ENCODE measurements around the gene TAC3.

Gene TAC3

DNA sequence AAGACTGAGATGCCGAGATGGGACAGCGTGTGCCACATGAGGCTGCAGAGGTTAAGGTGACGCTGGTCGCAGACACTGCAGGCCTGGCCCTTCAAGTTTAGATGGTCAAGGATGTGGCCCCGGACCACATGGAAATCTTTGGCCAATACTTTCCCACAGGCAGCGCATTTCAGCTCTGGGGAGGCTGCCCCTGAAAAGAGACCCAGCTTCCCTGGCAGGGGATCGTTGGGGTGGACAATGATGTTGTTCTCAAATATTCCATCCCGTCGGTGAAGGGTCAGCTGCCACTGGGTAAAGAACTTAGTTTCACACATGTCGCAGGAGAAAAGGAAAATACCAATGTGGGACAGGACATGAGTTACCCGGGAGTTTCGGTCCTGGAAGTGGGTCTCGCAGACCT lies 12.9 kb downstream of the TAC3 start:
- no peak for TF ChIP-seq YY1 (IDR thresholded peaks at IDR 0.05; ENCODE audit: insufficient read depth, insufficient read length)
- TF ChIP-seq SUZ12 (IDR thresholded peaks at IDR 0.05; ENCODE audit: extremely low read depth, insufficient read depth, insufficient read length) = no peak
- no peak for TF ChIP-seq ZNF274 (IDR thresholded peaks at IDR 0.05; ENCODE audit: low read depth, low read length)
- H3K27me3 ChIP-seq (ENCODE audit: insufficient read depth, insufficient read length) = no peaks in the 10 kb centered on the region
- H3K9me3 ChIP-seq (ENCODE audit: insufficient read depth, low read length) = peaks cover 5% of the 10 kb centered on the region; the same call in 1 of the 2 replicates
- no peaks in the 10 kb centered on the region for H3K4me1 ChIP-seq (ENCODE audit: insufficient read depth, insufficient read length)
- H3K36me3 ChIP-seq (ENCODE audit: insufficient read depth, insufficient read length, low read length) = peaks cover 63% of the 10 kb centered on the region
- no peak overlapping the region for H3K9ac ChIP-seq (ENCODE audit: insufficient read length, low read depth)
- DNase-seq (ENCODE audit: low read depth, low spot score) = no peak
- no peak overlapping the region for H3K4me3 ChIP-seq (ENCODE audit: insufficient read length, low read depth)

DNA sequence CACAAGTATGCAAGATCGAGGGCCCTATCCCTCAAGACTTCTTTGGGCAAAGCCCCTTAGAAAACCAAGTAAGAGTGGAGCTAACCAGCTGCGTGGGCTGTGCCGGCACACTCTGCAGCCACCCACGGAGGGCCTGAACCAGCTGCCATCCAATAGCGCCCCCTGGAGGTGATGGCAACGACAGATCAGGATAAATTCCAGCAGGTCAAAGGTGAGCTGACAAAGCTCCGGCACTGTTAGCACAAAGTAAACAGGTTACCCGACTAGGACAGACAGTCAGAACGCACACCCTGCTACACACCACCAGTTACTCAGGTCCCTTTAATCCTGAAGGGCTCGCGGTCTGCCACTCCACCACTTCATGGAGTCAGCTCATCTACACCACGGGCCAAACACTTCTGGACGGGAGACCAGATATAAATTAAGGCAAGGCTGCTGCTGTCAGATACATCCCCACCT lies 14.9 kb downstream of the TAC3 start:
- no peak overlapping the region for H3K9ac ChIP-seq (ENCODE audit: insufficient read length, low read depth)
- no peaks in the 10 kb centered on the region for H3K9me3 ChIP-seq (ENCODE audit: insufficient read depth, low read length)
- peak; percentile 63 for DNase-seq (ENCODE audit: low read depth, low spot score)
- no peaks in the 10 kb centered on the region for H3K4me1 ChIP-seq (ENCODE audit: insufficient read depth, insufficient read length)
- peaks cover 73% of the 10 kb centered on the region for H3K36me3 ChIP-seq (ENCODE audit: insufficient read depth, insufficient read length, low read length)
- no peaks in the 10 kb centered on the region for H3K27me3 ChIP-seq (ENCODE audit: insufficient read depth, insufficient read length)
- TF ChIP-seq YY1 (IDR thresholded peaks at IDR 0.05; ENCODE audit: insufficient read depth, insufficient read length) (no peak), ZNF274 (IDR thresholded peaks at IDR 0.05; ENCODE audit: low read depth, low read length) (no peak), SUZ12 (IDR thresholded peaks at IDR 0.05; ENCODE audit: extremely low read depth, insufficient read depth, insufficient read length) (no peak)
- H3K4me3 ChIP-seq (ENCODE audit: insufficient read length, low read depth) = no peak overlapping the region

DNA sequence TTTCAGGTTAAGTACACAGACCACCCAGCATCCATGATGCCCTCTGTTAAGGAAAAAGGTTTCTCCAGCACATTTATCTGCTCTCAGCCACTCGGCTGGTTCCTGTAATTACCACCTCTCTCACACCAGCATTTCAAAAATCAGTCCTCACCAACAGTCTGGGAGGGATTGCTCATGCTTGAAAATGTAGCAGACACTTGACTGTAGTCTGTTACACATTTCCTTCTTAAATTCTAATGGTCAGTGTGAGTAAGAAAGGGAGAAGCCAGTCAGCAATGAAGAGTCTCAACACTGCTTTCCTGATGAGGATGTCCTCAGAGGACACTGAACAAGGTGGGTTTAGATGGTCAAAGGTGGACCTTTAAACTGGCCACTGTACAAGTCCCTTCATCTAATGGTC lies 15.9 kb downstream of the TAC3 start:
- DNase-seq (ENCODE audit: low read depth, low spot score) = no peak
- Histone ChIP-seq H3K27me3 (ENCODE audit: insufficient read depth, insufficient read length) (no peaks in the 10 kb centered on the region), H3K9me3 (ENCODE audit: insufficient read depth, low read length) (no peaks in the 10 kb centered on the region), H3K9ac (ENCODE audit: insufficient read length, low read depth) (no peak overlapping the region), H3K4me3 (ENCODE audit: insufficient read length, low read depth) (no peak overlapping the region), H3K36me3 (ENCODE audit: insufficient read depth, insufficient read length, low read length) (peaks cover 76% of the 10 kb centered on the region), H3K4me1 (ENCODE audit: insufficient read depth, insufficient read length) (no peaks in the 10 kb centered on the region)
- no peak for TF ChIP-seq YY1 (IDR thresholded peaks at IDR 0.05; ENCODE audit: insufficient read depth, insufficient read length)
- TF ChIP-seq ZNF274 (IDR thresholded peaks at IDR 0.05; ENCODE audit: low read depth, low read length) = no peak
- TF ChIP-seq SUZ12 (IDR thresholded peaks at IDR 0.05; ENCODE audit: extremely low read depth, insufficient read depth, insufficient read length) = no peak

DNA sequence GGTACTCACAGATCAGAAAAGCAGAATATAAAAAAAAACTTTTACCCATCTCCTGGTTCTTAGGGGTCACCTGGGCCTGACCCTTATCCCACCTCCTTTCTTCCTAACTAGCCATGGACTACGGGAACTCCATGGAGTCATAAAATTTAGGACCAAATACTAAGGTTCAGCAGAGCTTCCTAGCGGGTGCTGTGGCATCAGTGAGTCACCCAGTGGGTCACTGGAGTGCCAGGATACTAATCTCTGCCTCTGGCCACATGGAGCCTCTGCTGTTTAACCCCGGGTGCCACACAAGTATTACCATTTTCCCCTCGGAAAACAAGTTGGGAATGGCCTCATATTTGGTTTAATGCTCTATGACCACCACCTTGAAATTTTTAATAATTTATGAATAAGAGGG lies 16.9 kb downstream of the TAC3 start:
- H3K27me3 ChIP-seq (ENCODE audit: insufficient read depth, insufficient read length) = no peaks in the 10 kb centered on the region
- H3K36me3 ChIP-seq (ENCODE audit: insufficient read depth, insufficient read length, low read length) = peaks cover 75% of the 10 kb centered on the region
- no peaks in the 10 kb centered on the region for H3K4me1 ChIP-seq (ENCODE audit: insufficient read depth, insufficient read length)
- DNase-seq (ENCODE audit: low read depth, low spot score) = no peak
- H3K9ac ChIP-seq (ENCODE audit: insufficient read length, low read depth) = no peak overlapping the region
- no peak for TF ChIP-seq SUZ12 (IDR thresholded peaks at IDR 0.05; ENCODE audit: extremely low read depth, insufficient read depth, insufficient read length)
- no peak for TF ChIP-seq YY1 (IDR thresholded peaks at IDR 0.05; ENCODE audit: insufficient read depth, insufficient read length)
- no peak for TF ChIP-seq ZNF274 (IDR thresholded peaks at IDR 0.05; ENCODE audit: low read depth, low read length)
- no peaks in the 10 kb centered on the region for H3K9me3 ChIP-seq (ENCODE audit: insufficient read depth, low read length)
- H3K4me3 ChIP-seq (ENCODE audit: insufficient read length, low read depth) = no peak overlapping the region

DNA sequence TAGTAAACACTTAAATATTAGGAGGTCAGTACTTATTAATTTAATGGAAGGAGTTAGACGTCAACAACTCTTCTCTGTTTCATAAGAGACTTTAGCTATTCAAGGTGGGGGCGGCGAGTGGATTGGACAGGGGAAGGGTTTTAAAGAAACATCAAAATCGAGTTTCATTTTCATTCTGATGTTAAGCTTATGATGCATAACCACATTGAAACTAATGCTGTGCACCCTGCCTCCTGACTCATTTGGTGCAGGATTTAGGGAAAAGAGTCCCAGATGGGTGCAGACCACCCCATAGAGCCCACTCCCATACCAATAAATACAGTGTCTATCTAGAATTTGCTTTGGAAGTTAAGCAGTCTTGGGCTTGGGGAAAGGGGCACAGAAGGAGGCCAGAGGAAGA lies 17.3 kb downstream of the TAC3 start:
- no peak for DNase-seq (ENCODE audit: low read depth, low spot score)
- TF ChIP-seq SUZ12 (IDR thresholded peaks at IDR 0.05; ENCODE audit: extremely low read depth, insufficient read depth, insufficient read length) (no peak), ZNF274 (IDR thresholded peaks at IDR 0.05; ENCODE audit: low read depth, low read length) (no peak), YY1 (IDR thresholded peaks at IDR 0.05; ENCODE audit: insufficient read depth, insufficient read length) (no peak)
- Histone ChIP-seq H3K4me3 (ENCODE audit: insufficient read length, low read depth) (no peak overlapping the region), H3K9ac (ENCODE audit: insufficient read length, low read depth) (no peak overlapping the region), H3K4me1 (ENCODE audit: insufficient read depth, insufficient read length) (no peaks in the 10 kb centered on the region), H3K36me3 (ENCODE audit: insufficient read depth, insufficient read length, low read length) (peaks cover 70% of the 10 kb centered on the region), H3K9me3 (ENCODE audit: insufficient read depth, low read length) (no peaks in the 10 kb centered on the region), H3K27me3 (ENCODE audit: insufficient read depth, insufficient read length) (no peaks in the 10 kb centered on the region)

DNA sequence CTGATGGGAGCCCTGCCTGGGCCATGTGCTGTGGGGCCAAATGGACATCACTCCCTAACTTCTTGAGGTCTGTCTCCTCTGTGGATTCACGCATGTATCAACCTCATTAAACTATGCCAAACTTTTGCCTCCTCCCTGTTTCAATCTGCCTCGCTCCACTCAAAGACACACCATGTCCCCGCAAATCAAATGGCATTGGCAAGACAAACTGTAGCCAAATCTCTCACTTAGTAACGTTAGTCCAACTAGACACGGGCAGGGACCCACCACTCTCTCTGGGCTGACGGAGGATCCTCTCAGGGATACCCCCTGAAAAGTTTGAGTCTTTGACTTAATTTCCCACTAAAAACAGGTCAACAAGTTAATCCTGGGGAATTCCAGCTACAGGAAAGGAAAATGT lies 18.0 kb downstream of the TAC3 start:
- no peak overlapping the region for H3K4me3 ChIP-seq (ENCODE audit: insufficient read length, low read depth)
- H3K36me3 ChIP-seq (ENCODE audit: insufficient read depth, insufficient read length, low read length) = peaks cover 63% of the 10 kb centered on the region
- no peaks in the 10 kb centered on the region for H3K9me3 ChIP-seq (ENCODE audit: insufficient read depth, low read length)
- H3K4me1 ChIP-seq (ENCODE audit: insufficient read depth, insufficient read length) = no peaks in the 10 kb centered on the region
- H3K9ac ChIP-seq (ENCODE audit: insufficient read length, low read depth) = no peak overlapping the region
- no peaks in the 10 kb centered on the region for H3K27me3 ChIP-seq (ENCODE audit: insufficient read depth, insufficient read length)
- TF ChIP-seq YY1 (IDR thresholded peaks at IDR 0.05; ENCODE audit: insufficient read depth, insufficient read length) (no peak), ZNF274 (IDR thresholded peaks at IDR 0.05; ENCODE audit: low read depth, low read length) (no peak), SUZ12 (IDR thresholded peaks at IDR 0.05; ENCODE audit: extremely low read depth, insufficient read depth, insufficient read length) (no peak)
- no peak for DNase-seq (ENCODE audit: low read depth, low spot score)

DNA sequence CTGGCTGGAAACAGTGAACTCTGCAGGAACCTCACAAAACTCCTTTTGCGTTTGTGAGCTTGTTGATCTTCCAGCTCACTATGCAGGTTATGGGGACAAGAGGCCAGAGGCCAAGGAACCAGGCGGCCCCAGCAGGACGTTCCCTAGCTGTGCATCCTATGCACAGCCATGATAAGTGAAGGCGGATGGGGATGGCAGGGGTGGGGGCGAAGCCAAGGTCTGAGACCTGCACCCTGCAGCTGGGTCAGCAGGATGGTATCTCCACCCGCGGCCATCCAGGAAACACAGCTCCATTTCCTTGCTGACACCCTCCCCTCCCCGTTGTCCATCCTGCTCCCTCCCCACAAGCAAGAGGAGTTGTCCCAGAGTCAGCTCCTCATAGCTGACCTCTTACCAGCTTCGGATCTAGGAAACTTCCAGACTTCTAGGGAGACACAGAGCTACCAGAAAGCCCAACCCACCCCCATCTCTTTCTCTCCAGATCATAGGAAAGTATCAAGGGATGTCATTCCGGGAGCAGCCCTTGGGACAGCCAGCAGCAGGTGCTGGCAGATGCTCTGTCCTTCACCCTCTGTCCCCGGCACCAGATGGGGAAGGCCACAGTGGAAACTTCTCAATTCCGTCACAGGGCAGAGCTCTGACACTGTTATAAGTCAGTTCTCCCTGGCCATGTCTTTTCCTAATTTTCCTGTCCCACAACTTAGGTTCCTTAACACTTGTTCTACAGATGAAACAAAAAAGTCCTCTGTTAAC lies 19.4 kb downstream of the TAC3 start:
- TF ChIP-seq ZNF274 (IDR thresholded peaks at IDR 0.05; ENCODE audit: low read depth, low read length) = no peak
- no peak for TF ChIP-seq YY1 (IDR thresholded peaks at IDR 0.05; ENCODE audit: insufficient read depth, insufficient read length)
- no peak for TF ChIP-seq SUZ12 (IDR thresholded peaks at IDR 0.05; ENCODE audit: extremely low read depth, insufficient read depth, insufficient read length)
- peaks cover 50% of the 10 kb centered on the region for H3K36me3 ChIP-seq (ENCODE audit: insufficient read depth, insufficient read length, low read length)

More for the DNA sequence above, 19.4 kb downstream of the TAC3 start:
- Histone ChIP-seq H3K4me1 (ENCODE audit: insufficient read depth, insufficient read length) (no peaks in the 10 kb centered on the region), H3K4me3 (ENCODE audit: insufficient read length, low read depth) (no peak overlapping the region), H3K27me3 (ENCODE audit: insufficient read depth, insufficient read length) (no peaks in the 10 kb centered on the region), H3K9ac (ENCODE audit: insufficient read length, low read depth) (no peak overlapping the region), H3K9me3 (ENCODE audit: insufficient read depth, low read length) (no peaks in the 10 kb centered on the region)
- DNase-seq (ENCODE audit: low read depth, low spot score) = no peak

All from NT2/D1 (cell line).